Measurements from ENCODE around the gene TSHZ3.

DNA sequence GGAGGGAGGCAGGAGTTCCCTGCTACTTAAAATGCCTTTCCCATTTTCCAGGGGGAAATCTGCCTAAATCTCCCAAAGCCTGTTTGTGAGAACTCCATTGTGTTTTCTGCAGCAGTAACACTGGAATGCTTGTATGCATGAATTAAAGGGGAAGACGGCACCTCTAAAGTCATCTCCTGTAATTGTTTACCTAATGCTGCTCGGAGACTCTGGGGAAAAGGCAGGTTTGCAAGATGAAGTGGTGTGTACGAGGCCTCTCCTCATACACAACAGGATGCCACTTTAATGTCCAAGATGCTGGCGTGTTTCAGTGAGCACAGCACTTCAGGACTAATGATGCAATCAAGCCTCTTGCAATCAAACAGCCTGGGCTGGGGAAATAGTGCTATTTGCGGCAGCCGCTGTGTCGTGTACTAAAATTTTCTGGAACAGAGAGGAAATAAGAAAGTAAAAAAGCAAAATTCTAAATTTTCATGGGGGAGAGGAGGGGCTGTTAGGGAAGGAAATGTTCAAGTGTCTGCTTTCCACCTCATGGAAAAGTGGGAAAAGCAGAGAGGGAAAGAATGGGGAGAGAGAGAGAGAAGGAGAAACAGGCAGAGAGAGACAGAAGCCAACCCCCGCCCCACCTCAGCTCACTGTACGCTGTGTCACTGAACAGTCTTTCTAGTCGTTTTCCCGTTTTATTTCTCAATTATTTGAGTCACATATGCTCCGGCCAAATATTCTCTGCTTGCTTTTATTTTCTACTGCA lies 32.9 kb downstream of the TSHZ3 start:
- TF ChIP-seq, protein P1, sequence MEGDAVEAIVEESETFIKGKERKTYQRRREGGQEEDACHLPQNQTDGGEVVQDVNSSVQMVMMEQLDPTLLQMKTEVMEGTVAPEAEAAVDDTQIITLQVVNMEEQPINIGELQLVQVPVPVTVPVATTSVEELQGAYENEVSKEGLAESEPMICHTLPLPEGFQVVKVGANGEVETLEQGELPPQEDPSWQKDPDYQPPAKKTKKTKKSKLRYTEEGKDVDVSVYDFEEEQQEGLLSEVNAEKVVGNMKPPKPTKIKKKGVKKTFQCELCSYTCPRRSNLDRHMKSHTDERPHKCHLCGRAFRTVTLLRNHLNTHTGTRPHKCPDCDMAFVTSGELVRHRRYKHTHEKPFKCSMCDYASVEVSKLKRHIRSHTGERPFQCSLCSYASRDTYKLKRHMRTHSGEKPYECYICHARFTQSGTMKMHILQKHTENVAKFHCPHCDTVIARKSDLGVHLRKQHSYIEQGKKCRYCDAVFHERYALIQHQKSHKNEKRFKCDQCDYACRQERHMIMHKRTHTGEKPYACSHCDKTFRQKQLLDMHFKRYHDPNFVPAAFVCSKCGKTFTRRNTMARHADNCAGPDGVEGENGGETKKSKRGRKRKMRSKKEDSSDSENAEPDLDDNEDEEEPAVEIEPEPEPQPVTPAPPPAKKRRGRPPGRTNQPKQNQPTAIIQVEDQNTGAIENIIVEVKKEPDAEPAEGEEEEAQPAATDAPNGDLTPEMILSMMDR (IDR thresholded peaks at IDR 0.05): no peak
- TF ChIP-seq POLR2A (IDR thresholded peaks at IDR 0.05): no peak

Measured in uterus (tissue), 2 donors.